ENCODE measurements around the gene YPEL2. TPM values are rescaled to one million over a fixed set of nuclear protein-coding genes. Genes with fewer than 3 reads are reported as not detected.

The YPEL2 gene
- total and polyA plus RNA-seq, 2 of the 13 experiments (the other 11 are each of a cell fraction or from before 2014, with no cell fraction given) = 8.5 to 21.1 TPM

- TF ChIP-seq ZBTB46 (CRISPR knock-in tag; IDR thresholded peaks at IDR 0.05; ENCODE audit: borderline replicate concordance) (0 out of 2 replicates have a peak, but pooled peaks have one; percentile 3), HNRNPK (IDR thresholded peaks at IDR 0.05; ENCODE audit: low read depth, low read length, poor library complexity, severe bottlenecking) (no peak), SIN3B (IDR thresholded peaks at IDR 0.05; ENCODE audit: low read length) (no peak), SCMH1 (CRISPR knock-in tag; IDR thresholded peaks at IDR 0.05; ENCODE audit: borderline replicate concordance) (no peak), JDP2 (CRISPR knock-in tag; IDR thresholded peaks at IDR 0.05; ENCODE audit: borderline replicate concordance) (no peak), KDM6A (CRISPR knock-in tag; IDR thresholded peaks at IDR 0.05; ENCODE audit: low read depth) (no peak), TCF7L2 (IDR thresholded peaks at IDR 0.05; ENCODE audit: low read depth, low read length) (no peak), MYNN (CRISPR knock-in tag; IDR thresholded peaks at IDR 0.05; ENCODE audit: low read depth) (no peak), ZNF570 (CRISPR knock-in tag; IDR thresholded peaks at IDR 0.05; ENCODE audit: borderline replicate concordance) (no peak), FOXK1 (CRISPR knock-in tag; IDR thresholded peaks at IDR 0.05; ENCODE audit: borderline replicate concordance, low read depth) (no peak), ZNF446 (CRISPR knock-in tag; IDR thresholded peaks at IDR 0.05) (no peak), ZNF598 (CRISPR knock-in tag; IDR thresholded peaks at IDR 0.05; ENCODE audit: borderline replicate concordance) (0 out of 2 replicates have a peak, but pooled peaks have one; percentile 36), MEIS1 (CRISPR knock-in tag; IDR thresholded peaks at IDR 0.05; ENCODE audit: borderline replicate concordance) (no peak), PPARG (CRISPR knock-in tag; conservative IDR thresholded peaks at IDR 0.05) (no peak), CSRNP2 (CRISPR knock-in tag; conservative IDR thresholded peaks at IDR 0.05; ENCODE audit: low read depth) (no peak), REL (CRISPR knock-in tag; conservative IDR thresholded peaks at IDR 0.05) (no peak; the same call in 1 of the 2 replicates), ZBTB21 (CRISPR knock-in tag; IDR thresholded peaks at IDR 0.05) (no peak), TOPORS (CRISPR knock-in tag; IDR thresholded peaks at IDR 0.05) (no peak), PTBP1 (IDR thresholded peaks at IDR 0.05; ENCODE audit: low read depth, low read length, poor library complexity, severe bottlenecking) (no peak), ZBTB7A (CRISPR knock-in tag; IDR thresholded peaks at IDR 0.05) (no peak), ARNT2 (CRISPR knock-in tag; IDR thresholded peaks at IDR 0.05; ENCODE audit: low read depth) (0 out of 2 replicates have a peak, but pooled peaks have one; percentile 0), YEATS2 (CRISPR knock-in tag; IDR thresholded peaks at IDR 0.05; ENCODE audit: borderline replicate concordance) (no peak), ZNF205 (CRISPR knock-in tag; IDR thresholded peaks at IDR 0.05) (no peak), NFYB (CRISPR knock-in tag; IDR thresholded peaks at IDR 0.05) (no peak), ZUFSP (CRISPR knock-in tag; IDR thresholded peaks at IDR 0.05; ENCODE audit: borderline replicate concordance) (no peak), ZNF326 (CRISPR knock-in tag; IDR thresholded peaks at IDR 0.05; ENCODE audit: borderline replicate concordance) (no peak)
These were observed 1.4 kb downstream of the YPEL2 start (continued) for GRCh38 chr17:59332749-59333377.
